MM.1S (cell line): ENCODE data around the gene ATG4A.

Experiments
- DNase-seq: peaks from one replicate; pipeline ENCODE4 v3.0.0-alpha.2; 2015
- H2AFZ ChIP-seq: fragments of 300-600 bp; sonication (generic); 2 replicates; pipeline ENCODE4 v1.6.0; 2016; ENCODE audit warnings: antibody characterized with exemption, low read length
- H3F3A ChIP-seq: fragments of 300-600 bp; sonication (generic); 2 replicates; pipeline ENCODE4 v1.6.1; 2016; ENCODE audit warnings: mild to moderate bottlenecking, antibody characterized with exemption, low read length, moderate library complexity, mixed read lengths; ENCODE audit not compliant: insufficient read depth
- H3K27ac ChIP-seq: fragments of 300-600 bp; sonication (generic); 2 replicates; pipeline ENCODE4 v1.5.1; 2016; ENCODE audit warnings: mild to moderate bottlenecking, low read length
- H3K27me3 ChIP-seq: fragments of 300-600 bp; sonication (generic); replicated peaks from 2 replicates; pipeline ENCODE4 v1.6.0; 2016; ENCODE audit warnings: low read length; ENCODE audit not compliant: insufficient read depth
- H3K36me3 ChIP-seq: fragments of 300-600 bp; sonication (generic); replicated peaks from 2 replicates; pipeline ENCODE4 v1.6.1; 2016; ENCODE audit warnings: mild to moderate bottlenecking, low read length, mixed read lengths; ENCODE audit not compliant: insufficient read depth
- H3K4me1 ChIP-seq: fragments of 300-600 bp; sonication (generic); 2 replicates; pipeline ENCODE4 v1.6.1; 2016; ENCODE audit warnings: low read length, mixed read lengths
- H3K4me2 ChIP-seq: fragments of 300-600 bp; sonication (generic); 2 replicates; pipeline ENCODE4 v1.6.0; 2016; ENCODE audit warnings: low read depth, low read length
- H3K4me3 ChIP-seq: fragments of 300-600 bp; sonication (generic); 2 replicates; pipeline ENCODE4 v1.5.1; 2016; ENCODE audit warnings: low read length, mixed read lengths
- H3K79me2 ChIP-seq: fragments of 300-600 bp; sonication (generic); 2 replicates; pipeline ENCODE4 v1.6.1; 2016; ENCODE audit warnings: mixed run types, low read length, mixed read lengths
- H3K9ac ChIP-seq: fragments of 300-600 bp; sonication (generic); 2 replicates; pipeline ENCODE4 v1.6.1; 2016; ENCODE audit warnings: low read length, mixed read lengths
- H3K9me2 ChIP-seq: fragments of 300-600 bp; sonication (generic); replicated peaks from 2 replicates; pipeline ENCODE4 v1.6.1; 2016; ENCODE audit warnings: mild to moderate bottlenecking, low read length, mixed read lengths; ENCODE audit not compliant: insufficient read depth
- H3K9me3 ChIP-seq: fragments of 300-600 bp; sonication (generic); replicated peaks from 2 replicates; pipeline ENCODE4 v1.6.1; 2016; ENCODE audit warnings: mild to moderate bottlenecking, low read length, mixed read lengths; ENCODE audit not compliant: insufficient read depth
- H4K20me1 ChIP-seq: fragments of 300-600 bp; sonication (generic); 2 replicates; pipeline ENCODE4 v1.6.1; 2016; ENCODE audit warnings: mild to moderate bottlenecking, low read length, moderate library complexity, mixed read lengths; ENCODE audit not compliant: insufficient read depth
- EZH2 ChIP-seq: fragments of 300-600 bp; sonication (generic); optimal IDR thresholded peaks from 2 replicates; pipeline ENCODE3; 2017; ENCODE audit warnings: low read depth, mild to moderate bottlenecking, antibody characterized with exemption, low read length, mixed read lengths
- EZH2phosphoT487 ChIP-seq: fragments of 300-600 bp; sonication (generic); IDR thresholded peaks from 2 replicates; pipeline ENCODE4 v1.6.1; 2018; ENCODE audit warnings: antibody characterized with exemption, low read length
- TF ChIP-seq, protein P1 (sequence below): fragments of 300-600 bp; sonication (generic); IDR thresholded peaks from 2 replicates; pipeline ENCODE4 v1.5.1; 2016; ENCODE audit warnings: antibody characterized with exemption, low read length, mixed read lengths

Gene ATG4A

DNA sequence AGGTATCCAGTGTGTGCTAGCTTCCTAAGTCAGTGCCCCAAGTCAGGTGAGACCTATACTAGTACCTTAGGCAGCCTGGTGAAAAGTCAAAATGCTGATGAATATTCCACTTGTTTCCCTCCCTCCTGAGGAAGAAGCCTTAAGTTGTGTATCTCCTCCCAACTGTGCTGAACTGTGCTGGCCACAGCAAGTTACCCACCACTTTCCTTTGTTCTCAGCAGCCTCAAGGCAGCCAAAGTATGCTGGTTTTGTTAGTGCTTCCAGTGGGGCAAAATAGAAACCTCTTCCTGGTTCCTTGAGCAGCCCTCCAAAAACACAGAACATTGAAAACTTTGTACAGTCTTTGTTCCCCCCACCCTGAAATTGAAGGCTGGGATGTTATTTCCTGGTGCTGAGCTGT, 13.9 kb downstream of the ATG4A start:
- Histone ChIP-seq H2AFZ (no peak overlapping the region), H3K4me1 (no peaks in the 10 kb centered on the region), H3K9ac (no peak overlapping the region)

DNA sequence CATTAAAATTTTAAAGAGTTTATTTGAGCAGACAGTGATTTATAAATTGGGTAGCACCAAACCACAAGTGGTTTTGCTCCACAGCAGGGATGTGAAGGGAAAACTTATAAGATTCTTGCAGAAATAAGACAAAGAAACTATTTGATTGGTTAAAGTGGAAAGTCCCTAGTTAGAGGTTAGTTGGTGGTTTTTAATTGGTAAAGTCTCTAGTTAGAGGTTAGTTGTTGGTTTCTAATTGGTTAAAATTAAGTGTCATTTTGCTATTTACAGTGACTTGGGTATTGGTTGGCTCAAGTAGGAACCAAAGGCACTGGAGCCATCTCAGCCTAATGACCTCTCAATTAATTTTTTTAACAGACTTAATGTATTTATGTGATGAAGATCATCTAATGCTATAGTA, 23.0 kb downstream of the ATG4A start:
- Histone ChIP-seq H3K4me1 (no peaks in the 10 kb centered on the region), H4K20me1 (no peaks in the 10 kb centered on the region), H3K9ac (no peak overlapping the region), H3F3A (no peaks in the 10 kb centered on the region), H2AFZ (no peak overlapping the region), H3K27me3 (no peaks in the 10 kb centered on the region), H3K9me3 (no peaks in the 10 kb centered on the region), H3K4me3 (no peak overlapping the region), H3K9me2 (no peaks in the 10 kb centered on the region), H3K4me2 (no peak overlapping the region), H3K36me3 (no peaks in the 10 kb centered on the region), H3K79me2 (no peaks in the 10 kb centered on the region; the same call in 1 of the 2 replicates), H3K27ac (no peak overlapping the region)
- DNase-seq = no peak
- TF ChIP-seq, protein P1, sequence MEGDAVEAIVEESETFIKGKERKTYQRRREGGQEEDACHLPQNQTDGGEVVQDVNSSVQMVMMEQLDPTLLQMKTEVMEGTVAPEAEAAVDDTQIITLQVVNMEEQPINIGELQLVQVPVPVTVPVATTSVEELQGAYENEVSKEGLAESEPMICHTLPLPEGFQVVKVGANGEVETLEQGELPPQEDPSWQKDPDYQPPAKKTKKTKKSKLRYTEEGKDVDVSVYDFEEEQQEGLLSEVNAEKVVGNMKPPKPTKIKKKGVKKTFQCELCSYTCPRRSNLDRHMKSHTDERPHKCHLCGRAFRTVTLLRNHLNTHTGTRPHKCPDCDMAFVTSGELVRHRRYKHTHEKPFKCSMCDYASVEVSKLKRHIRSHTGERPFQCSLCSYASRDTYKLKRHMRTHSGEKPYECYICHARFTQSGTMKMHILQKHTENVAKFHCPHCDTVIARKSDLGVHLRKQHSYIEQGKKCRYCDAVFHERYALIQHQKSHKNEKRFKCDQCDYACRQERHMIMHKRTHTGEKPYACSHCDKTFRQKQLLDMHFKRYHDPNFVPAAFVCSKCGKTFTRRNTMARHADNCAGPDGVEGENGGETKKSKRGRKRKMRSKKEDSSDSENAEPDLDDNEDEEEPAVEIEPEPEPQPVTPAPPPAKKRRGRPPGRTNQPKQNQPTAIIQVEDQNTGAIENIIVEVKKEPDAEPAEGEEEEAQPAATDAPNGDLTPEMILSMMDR = no peak
- TF ChIP-seq EZH2phosphoT487 (no peak), EZH2 (no peak)

More for the DNA sequence above, 13.9 kb downstream of the ATG4A start:
- H3K9me2 ChIP-seq = no peaks in the 10 kb centered on the region
- no peak overlapping the region for H3K4me2 ChIP-seq
- TF ChIP-seq EZH2 (no peak), EZH2phosphoT487 (no peak)
- TF ChIP-seq, protein P1 = no peak
- DNase-seq = no peak
- H3F3A ChIP-seq = no peaks in the 10 kb centered on the region
- H4K20me1 ChIP-seq = no peaks in the 10 kb centered on the region
- H3K79me2 ChIP-seq = peaks cover 3% of the 10 kb centered on the region
- no peak overlapping the region for H3K27ac ChIP-seq
- no peak overlapping the region for H3K4me3 ChIP-seq
- no peaks in the 10 kb centered on the region for H3K27me3 ChIP-seq
- no peaks in the 10 kb centered on the region for H3K36me3 ChIP-seq
- no peaks in the 10 kb centered on the region for H3K9me3 ChIP-seq

DNA sequence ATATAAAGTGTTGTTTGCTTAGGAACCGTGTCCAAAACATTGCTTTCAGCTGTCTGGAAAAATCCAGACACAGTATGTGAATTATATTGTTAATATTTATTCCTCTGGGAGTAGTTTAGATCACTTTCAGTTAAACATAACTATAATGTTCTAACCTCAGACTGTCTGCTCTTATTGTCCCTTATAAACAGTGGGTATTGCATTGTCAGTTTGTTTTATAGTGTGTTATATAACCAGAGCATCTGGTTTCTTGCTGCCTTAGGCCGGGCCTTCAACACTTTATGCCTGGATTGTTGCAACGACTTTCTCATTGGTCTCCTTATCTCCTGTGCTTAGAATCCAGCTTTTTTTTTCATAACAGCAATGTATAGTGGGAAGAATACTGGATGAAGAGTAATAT, 26.4 kb downstream of the ATG4A start:
- H3K27me3 ChIP-seq = no peaks in the 10 kb centered on the region
- H2AFZ ChIP-seq = no peak overlapping the region
- no peaks in the 10 kb centered on the region for H3F3A ChIP-seq
- H3K79me2 ChIP-seq = no peaks in the 10 kb centered on the region
- no peaks in the 10 kb centered on the region for H3K9me3 ChIP-seq
- H3K36me3 ChIP-seq = no peaks in the 10 kb centered on the region
- H3K4me1 ChIP-seq = no peaks in the 10 kb centered on the region
- no peak overlapping the region for H3K27ac ChIP-seq
- H4K20me1 ChIP-seq = no peaks in the 10 kb centered on the region
- no peak overlapping the region for H3K9ac ChIP-seq
- H3K4me2 ChIP-seq = no peak overlapping the region
- TF ChIP-seq EZH2 (no peak), EZH2phosphoT487 (no peak)
- TF ChIP-seq, protein P1 = no peak
- no peak overlapping the region for H3K4me3 ChIP-seq
- no peak for DNase-seq
- H3K9me2 ChIP-seq = no peaks in the 10 kb centered on the region
